ENCODE measurements around the gene IL32.

DNA sequence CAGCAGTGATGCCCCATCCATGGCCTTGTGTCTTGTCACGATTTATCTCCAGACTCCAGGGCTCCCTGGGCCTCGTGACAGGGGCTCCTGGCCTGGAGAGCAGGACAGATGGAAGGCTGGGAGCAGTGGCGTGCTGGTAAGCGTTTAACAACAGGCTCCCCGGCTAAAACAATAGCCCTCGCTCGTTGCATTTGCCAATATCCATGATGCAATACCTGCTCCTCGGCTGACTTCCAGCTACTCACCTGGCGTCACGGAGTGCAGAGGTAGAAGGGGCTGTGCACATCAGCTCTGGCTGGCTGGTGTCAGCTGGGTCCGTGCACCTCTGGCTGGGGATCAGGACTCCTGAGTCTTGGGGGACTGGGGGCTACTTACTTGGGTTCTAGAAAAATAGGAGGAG is 27.2 kb upstream of the IL32 start:
- no peak for TF ChIP-seq CTCF (IDR thresholded peaks at IDR 0.05)
- TF ChIP-seq EZH2 (IDR thresholded peaks at IDR 0.05; ENCODE audit: borderline replicate concordance, insufficient read depth, low read depth, low read length, poor library complexity, severe bottlenecking), result no peak
